WTC11 (cell line): ENCODE results near the gene HPCAL1. TPM values are rescaled to one million over a fixed set of nuclear protein-coding genes. Genes with fewer than 3 reads are reported as not detected.

ENCODE experiments used
- ATAC-seq: fragments of 200-7000 bp; cut with Tn5 transposase; 2 replicates; pipeline ENCODE4 v1.10.0; 2021; ENCODE audit warnings: mild to moderate bottlenecking, moderate library complexity
- CTCF ChIA-PET: fragments of 300-600 bp; sonication (Branson Sonifier 250); formaldehyde crosslinking; loops from one replicate; lab custom pipeline; 2021; ENCODE audit warnings: antibody characterized with exemption; lab: Charles Lee
- POLR2A ChIA-PET: fragments of 350-600 bp; sonication (Branson Sonifier 250); formaldehyde crosslinking; loops from one replicate; lab custom pipeline; 2021; ENCODE audit warnings: antibody characterized with exemption; lab: Charles Lee
- DNase-seq: peaks from one replicate; pipeline ENCODE4 v3.0.0; 2021; ENCODE audit warnings: low spot score
- H3K27ac Mint-ChIP-seq: 2 replicates; pipeline ENCODE4 v1.8.0; 2021; ENCODE audit warnings: mixed read lengths
- H3K27me3 Mint-ChIP-seq: 2 replicates; pipeline ENCODE4 v1.8.0; 2021; ENCODE audit warnings: low read depth, mild to moderate bottlenecking, moderate library complexity, mixed read lengths
- H3K36me3 Mint-ChIP-seq: 2 replicates; pipeline ENCODE4 v1.8.0; 2021; ENCODE audit warnings: mixed read lengths
- H3K4me1 Mint-ChIP-seq: 2 replicates; pipeline ENCODE4 v1.8.0; 2022; ENCODE audit warnings: mixed read lengths
- H3K4me3 Mint-ChIP-seq: 2 replicates; pipeline ENCODE4 v1.8.0; 2021; ENCODE audit warnings: mild to moderate bottlenecking, moderate library complexity, mixed read lengths
- H3K9me3 Mint-ChIP-seq: 2 replicates; pipeline ENCODE4 v1.8.0; 2021; ENCODE audit warnings: mixed read lengths
- CDX4 ChIP-seq: fragments of 250-450 bp; sonication (Bioruptor Pico); IDR thresholded peaks from 2 replicates; pipeline ENCODE4 v1.9.0; 2021; ENCODE audit warnings: moderate library complexity, mild to moderate bottlenecking, inconsistent platforms, borderline replicate concordance
- E2F5 ChIP-seq: sonication (generic); formaldehyde crosslinking; IDR thresholded peaks from 2 replicates; pipeline ENCODE4 v1.8.1; 2022; ENCODE audit warnings: mild to moderate bottlenecking, moderate library complexity, missing genetic modification reagents
- ESRRA ChIP-seq: sonication (generic); formaldehyde crosslinking; IDR thresholded peaks from 2 replicates; pipeline ENCODE4 v1.8.1; 2022; ENCODE audit warnings: mild to moderate bottlenecking, missing genetic modification reagents, borderline replicate concordance
- FOXJ3 ChIP-seq: sonication (generic); formaldehyde crosslinking; IDR thresholded peaks from 2 replicates; pipeline ENCODE4 v1.9.0; 2021; ENCODE audit warnings: missing genetic modification reagents, mild to moderate bottlenecking, borderline replicate concordance
- FOXP4 ChIP-seq: sonication (generic); formaldehyde crosslinking; IDR thresholded peaks from 2 replicates; pipeline ENCODE4 v1.8.0; 2022; ENCODE audit warnings: mild to moderate bottlenecking, missing genetic modification reagents
- JUN ChIP-seq: sonication (generic); formaldehyde crosslinking; IDR thresholded peaks from 2 replicates; pipeline ENCODE4 v1.8.0; 2023; ENCODE audit warnings: mild to moderate bottlenecking, missing genetic modification reagents
- MYBL2 ChIP-seq: sonication (generic); formaldehyde crosslinking; IDR thresholded peaks from 2 replicates; pipeline ENCODE4 v1.8.1; 2023; ENCODE audit warnings: mild to moderate bottlenecking, moderate library complexity, missing genetic modification reagents
- PRDM15 ChIP-seq: sonication (generic); formaldehyde crosslinking; IDR thresholded peaks from 2 replicates; pipeline ENCODE4 v1.8.0; 2022; ENCODE audit warnings: missing genetic modification reagents
- SOX15 ChIP-seq: fragments of 250-450 bp; sonication (Bioruptor Pico); IDR thresholded peaks from 2 replicates; pipeline ENCODE4 v1.9.0; 2021; ENCODE audit warnings: mild to moderate bottlenecking
- SP1 ChIP-seq: sonication (generic); formaldehyde crosslinking; conservative IDR thresholded peaks from 2 replicates; pipeline ENCODE4 v1.8.1; 2022; ENCODE audit warnings: missing genetic modification reagents
- TEAD4 ChIP-seq: sonication (generic); formaldehyde crosslinking; IDR thresholded peaks from 2 replicates; pipeline ENCODE4 v1.8.0; 2022; ENCODE audit warnings: mild to moderate bottlenecking, missing genetic modification reagents
- USF1 ChIP-seq: sonication (generic); formaldehyde crosslinking; IDR thresholded peaks from 2 replicates; pipeline ENCODE4 v1.8.0; 2022; ENCODE audit warnings: mild to moderate bottlenecking, missing genetic modification reagents
- ZNF138 ChIP-seq: sonication (generic); formaldehyde crosslinking; conservative IDR thresholded peaks from 2 replicates; pipeline ENCODE4 v1.8.1; 2022; ENCODE audit warnings: mild to moderate bottlenecking, moderate library complexity, missing genetic modification reagents
- ZNF281 ChIP-seq: sonication (generic); formaldehyde crosslinking; IDR thresholded peaks from 2 replicates; pipeline ENCODE4 v1.8.0; 2023; ENCODE audit warnings: mild to moderate bottlenecking, missing genetic modification reagents
- ZNF317 ChIP-seq: sonication (generic); formaldehyde crosslinking; IDR thresholded peaks from 2 replicates; pipeline ENCODE4 v1.8.1; 2023; ENCODE audit warnings: low read depth, mild to moderate bottlenecking, moderate library complexity, missing genetic modification reagents, borderline replicate concordance
- ZNF396 ChIP-seq: fragments of 250-450 bp; sonication (Bioruptor Pico); IDR thresholded peaks from 2 replicates; pipeline ENCODE4 v1.8.0; 2021; ENCODE audit warnings: mild to moderate bottlenecking, moderate library complexity, borderline replicate concordance
- ZNF416 ChIP-seq: fragments of 250-450 bp; sonication (Bioruptor Pico); IDR thresholded peaks from 2 replicates; pipeline ENCODE4 v1.9.0; 2021; ENCODE audit warnings: mild to moderate bottlenecking, inconsistent platforms
- total RNA-seq: library from RNA; stranded (reverse); gene quantifications from 3 replicates; pipeline ENCODE4 v1.2.3, GENCODE V29; 2021

The HPCAL1 gene
- total RNA-seq, 1 experiment from 2014 or later: 11.8 TPM

GRCh38 chr2:10415640-10416039, 112.9 kb downstream of the HPCAL1 start (continued):
- TF ChIP-seq PRDM15 (CRISPR knock-in tag) (no peak), SOX15 (CRISPR knock-in tag) (no peak), TEAD4 (CRISPR knock-in tag) (no peak), ZNF281 (no peak)

GRCh38 chr2:10417551-10418335, 115.0 kb downstream of the HPCAL1 start:
- ATAC-seq: no peak
- Mint-ChIP-seq H3K4me3 (no peak overlapping the region), H3K27ac (no peak overlapping the region), H3K4me1 (no peaks in the 10 kb centered on the region), H3K9me3 (peaks cover 2% of the 10 kb centered on the region; the same call in 1 of the 2 replicates), H3K36me3 (no peaks in the 10 kb centered on the region), H3K27me3 (no peaks in the 10 kb centered on the region)
- no peak for TF ChIP-seq FOXJ3 (CRISPR knock-in tag)
- no peak for TF ChIP-seq E2F5 (CRISPR knock-in tag)
- no peak for TF ChIP-seq MYBL2 (CRISPR knock-in tag)
- TF ChIP-seq ZNF416 (CRISPR knock-in tag): no peak
- TF ChIP-seq TEAD4 (CRISPR knock-in tag): no peak
- TF ChIP-seq ESRRA (CRISPR knock-in tag): no peak
- no peak for TF ChIP-seq SP1 (CRISPR knock-in tag)
- ChIA-PET CTCF (interaction anchor here (1.8 kb wide), 1 partner anchor 17 kb away, joined by 5 read pairs; no protein-coding TSS in a partner anchor), POLR2A (no interaction called here)
- DNase-seq: no peak

GRCh38 chr2:10419553-10420257, 117.0 kb downstream of the HPCAL1 start:
- H3K4me1 Mint-ChIP-seq: no peaks in the 10 kb centered on the region
- no peak for ATAC-seq
- ChIA-PET POLR2A (no interaction called here), CTCF (interaction anchor here (0.6 to 2.3 kb wide), 6 partner anchors 10 to 1141 kb away, joined by 3 to 15 read pairs (median 5); no protein-coding TSS in a partner anchor)
- H3K4me3 Mint-ChIP-seq: no peak overlapping the region
- H3K27me3 Mint-ChIP-seq: no peaks in the 10 kb centered on the region
- no peaks in the 10 kb centered on the region for H3K9me3 Mint-ChIP-seq
- no peak overlapping the region for H3K27ac Mint-ChIP-seq
- no peaks in the 10 kb centered on the region for H3K36me3 Mint-ChIP-seq
- no peak for DNase-seq
- TF ChIP-seq E2F5 (CRISPR knock-in tag) (no peak), ZNF396 (CRISPR knock-in tag) (no peak), ZNF138 (CRISPR knock-in tag) (no peak), JUN (CRISPR knock-in tag) (no peak), CDX4 (CRISPR knock-in tag) (no peak), USF1 (CRISPR knock-in tag) (no peak), FOXP4 (no peak), ZNF317 (no peak)
